GM12892 (cell line): Measurements from ENCODE around the gene CMTM6.

ENCODE experiments used
- POLR2A ChIP-seq: IDR thresholded peaks from 2 replicates; pipeline ENCODE4 v1.6.1; 2011; ENCODE audit warnings: low read depth, low read length, control low read depth
- POLR2AphosphoS5 ChIP-seq: IDR thresholded peaks from 2 replicates; pipeline ENCODE4 v1.6.1; 2011; ENCODE audit warnings: low read depth, low read length, control low read depth
- TAF1 ChIP-seq: IDR thresholded peaks from 2 replicates; pipeline ENCODE4 v1.6.1; 2011; ENCODE audit warnings: low read depth, mild to moderate bottlenecking, control low read depth, low read length, borderline replicate concordance

- TF ChIP-seq POLR2AphosphoS5 (no peak), POLR2A (no peak), TAF1 (no peak)
Measured at GRCh38 chr3:32552013-32552412, 49.4 kb upstream of the CMTM6 start.
